HepG2 (cell line): ENCODE results near the gene ZNF683. TPM values are rescaled to one million over a fixed set of nuclear protein-coding genes. Genes with fewer than 3 reads are reported as not detected.
A peak's percentile ranks its signal among the peaks of the same experiment; 100 is the strongest.

Experiments used
- AHR ChIP-seq: IDR thresholded peaks from 2 replicates; pipeline ENCODE4 v1.6.1; 2018; ENCODE audit warnings: missing genetic modification reagents, missing compliant biosample characterization
- BRCA1 ChIP-seq: sonication (generic); formaldehyde crosslinking; IDR thresholded peaks from 2 replicates; pipeline ENCODE4 v1.4.0; 2020; ENCODE audit warnings: missing genetic modification reagents
- ELF1 ChIP-seq: sonication (generic); formaldehyde crosslinking; IDR thresholded peaks from 2 replicates; pipeline ENCODE4 v1.4.0; 2020; ENCODE audit warnings: missing genetic modification reagents
- FUBP1 ChIP-seq: sonication (generic); formaldehyde crosslinking; IDR thresholded peaks from 2 replicates; pipeline ENCODE4 v1.5.1; 2020; ENCODE audit warnings: missing genetic modification reagents, mild to moderate bottlenecking, borderline replicate concordance
- HCFC1 ChIP-seq: fragments of 150-350 bp; IDR thresholded peaks from 2 replicates; pipeline ENCODE4 v1.6.1; 2014; ENCODE audit warnings: low read depth, low read length
- KDM1A ChIP-seq: IDR thresholded peaks from 2 replicates; pipeline ENCODE4 v1.6.1; 2016; ENCODE audit warnings: missing compliant biosample characterization
- KMT2A ChIP-seq: sonication (generic); formaldehyde crosslinking; IDR thresholded peaks from 2 replicates; pipeline ENCODE4 v1.4.0; 2020; ENCODE audit warnings: missing genetic modification reagents
- KMT2B ChIP-seq: IDR thresholded peaks from 2 replicates; pipeline ENCODE4 v1.6.1; 2016; ENCODE audit warnings: missing genetic modification reagents, missing compliant biosample characterization
- MAFK ChIP-seq, 2 experiments: IDR thresholded peaks in 1 of 2; conservative IDR thresholded peaks in 1 of 2; 2 replicates each; pipeline ENCODE4 v1.6.1; 2011; ENCODE audit warnings: improper control_type of control experiment in 2 of 2, low read length in 2 of 2
- MED1 ChIP-seq: sonication (generic); formaldehyde crosslinking; IDR thresholded peaks from 2 replicates; pipeline ENCODE4 v1.4.0; 2020; ENCODE audit warnings: missing genetic modification reagents
- PHF21A ChIP-seq: sonication (generic); formaldehyde crosslinking; IDR thresholded peaks from 2 replicates; pipeline ENCODE4 v1.5.0; 2020; ENCODE audit warnings: mild to moderate bottlenecking, missing genetic modification reagents
- SYNCRIP ChIP-seq: fragments of 200-400 bp; formaldehyde crosslinking; IDR thresholded peaks from 2 replicates; pipeline ENCODE4 v1.6.1; 2018; ENCODE audit warnings: mild to moderate bottlenecking, low read depth, low read length; ENCODE audit not compliant: insufficient read depth
- ZIK1 ChIP-seq: sonication (generic); formaldehyde crosslinking; IDR thresholded peaks from 2 replicates; pipeline ENCODE4 v1.5.0; 2020; ENCODE audit warnings: mild to moderate bottlenecking, low read depth, missing genetic modification reagents, borderline replicate concordance
- ZMAT5 ChIP-seq: sonication (generic); formaldehyde crosslinking; IDR thresholded peaks from 2 replicates; pipeline ENCODE4 v1.5.0; 2020; ENCODE audit warnings: mild to moderate bottlenecking, low read depth, missing genetic modification reagents, borderline replicate concordance
- ZNF326 ChIP-seq: sonication (generic); formaldehyde crosslinking; IDR thresholded peaks from 2 replicates; pipeline ENCODE4 v1.4.0; 2020; ENCODE audit warnings: missing genetic modification reagents, borderline replicate concordance
- ZNF543 ChIP-seq: sonication (generic); formaldehyde crosslinking; IDR thresholded peaks from 2 replicates; pipeline ENCODE4 v1.4.0; 2020; ENCODE audit warnings: mild to moderate bottlenecking, missing genetic modification reagents
- ZNF562 ChIP-seq: sonication (generic); formaldehyde crosslinking; IDR thresholded peaks from 2 replicates; pipeline ENCODE4 v1.8.0; 2022; ENCODE audit warnings: missing genetic modification reagents, borderline replicate concordance
- ZNF616 ChIP-seq: sonication (generic); formaldehyde crosslinking; IDR thresholded peaks from 2 replicates; pipeline ENCODE4 v1.5.0; 2020; ENCODE audit warnings: low read depth, mild to moderate bottlenecking, missing genetic modification reagents
- ZNF644 ChIP-seq: IDR thresholded peaks from 2 replicates; pipeline ENCODE4 v1.6.1; 2016; ENCODE audit warnings: low read depth
- ZNF773 ChIP-seq: sonication (generic); formaldehyde crosslinking; IDR thresholded peaks from 2 replicates; pipeline ENCODE4 v1.4.0; 2020; ENCODE audit warnings: missing genetic modification reagents, borderline replicate concordance
- ZSCAN31 ChIP-seq: sonication (generic); formaldehyde crosslinking; IDR thresholded peaks from 2 replicates; pipeline ENCODE4 v1.5.0; 2020; ENCODE audit warnings: low read depth, mild to moderate bottlenecking, missing genetic modification reagents
- ZXDC ChIP-seq: sonication (generic); formaldehyde crosslinking; IDR thresholded peaks from 2 replicates; pipeline ENCODE4 v1.5.0; 2020; ENCODE audit warnings: mild to moderate bottlenecking, missing genetic modification reagents
- polyA plus RNA-seq, 8 experiments: library from polyadenylated mRNA; depleted of rRNA in 3 of 8; stranded (reverse) in 7 of 8; unstranded in 1 of 8; fragments of >200 nt; fragmentation: Illumina TruSeq in 4 of 8; extraction: Trizol in 4 of 8; gene quantifications; 2 replicates each; pipeline versions ENCODE4 v1.2.1 to v1.2.3, GENCODE V29; 2011 to 2016; ENCODE audit warnings: low read depth in 4 of 8, missing spikeins in 1 of 8, mixed read lengths in 1 of 8; ENCODE audit not compliant: insufficient read depth in 1 of 8
- total RNA-seq, 5 experiments: library from RNA; depleted of rRNA; stranded (reverse); fragments of >200 nt; fragmentation: Illumina TruSeq; extraction: Trizol; gene quantifications; 2 replicates each; pipeline ENCODE4 v1.2.3, GENCODE V29; 2016; ENCODE audit warnings: low read depth in 1 of 5
- TF ChIP-seq, protein P1 (sequence below): sonication (generic); formaldehyde crosslinking; IDR thresholded peaks from 2 replicates; pipeline ENCODE4 v1.8.1; 2023; ENCODE audit warnings: mild to moderate bottlenecking, missing genetic modification reagents
- TF ChIP-seq, protein P2 (sequence below): IDR thresholded peaks from 2 replicates; pipeline ENCODE4 v1.6.1; 2016; ENCODE audit warnings: mild to moderate bottlenecking, missing biosample characterization, missing genetic modification reagents

ZNF683 gene
- total and polyA plus RNA-seq, 2 of the 13 experiments (the other 11 are each of a cell fraction or from before 2014, with no cell fraction given) = not detected

DNA sequence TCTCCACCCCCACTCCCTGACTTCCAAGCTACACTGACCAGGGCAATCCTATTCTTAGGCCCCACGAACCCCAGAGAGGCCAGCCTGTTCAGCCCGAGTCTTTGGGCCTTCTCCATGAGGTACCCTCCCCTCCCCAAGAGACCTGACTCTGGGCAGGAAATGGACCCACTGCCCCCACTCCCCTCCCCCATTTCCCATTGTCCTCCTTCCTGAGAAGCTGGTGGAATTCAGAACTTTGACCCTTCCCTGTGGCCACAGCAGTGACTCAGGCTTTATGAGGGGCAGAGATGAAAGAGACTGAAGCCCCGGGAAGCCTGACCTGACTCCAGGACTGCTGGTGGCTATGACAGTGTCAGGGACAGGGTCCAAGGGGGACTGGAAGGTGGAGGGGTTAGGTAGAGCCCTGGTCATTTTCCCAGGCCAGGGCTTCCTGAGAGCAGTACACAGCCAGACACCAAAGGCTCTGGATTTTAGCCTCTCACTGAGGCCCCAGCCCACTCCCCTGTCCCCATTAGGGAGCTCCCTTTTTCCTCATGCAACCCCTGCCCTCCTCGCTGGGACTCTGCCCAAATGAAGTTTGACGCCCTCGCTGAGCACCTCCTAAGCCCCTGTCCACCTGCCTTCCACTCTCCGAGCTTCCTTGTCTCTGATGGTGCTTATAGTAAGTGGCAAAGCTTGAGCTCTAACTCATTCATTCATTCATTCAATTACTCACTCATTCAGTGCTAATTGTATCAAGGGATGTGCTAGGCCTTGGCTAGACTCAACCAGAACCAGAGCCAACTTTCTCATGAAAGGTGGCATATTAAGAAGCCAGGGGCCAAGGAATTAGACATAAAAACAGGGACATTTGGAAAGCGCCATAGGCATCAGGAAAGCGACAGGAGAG, 21.6 kb downstream of the ZNF683 start (continued):
- peak; percentile 61; the same call in 1 of the 2 replicates for TF ChIP-seq ZSCAN31 (CRISPR knock-in tag)
- TF ChIP-seq MED1 (CRISPR knock-in tag) = peak; percentile 95
- no peak for TF ChIP-seq FUBP1 (CRISPR knock-in tag)
- TF ChIP-seq PHF21A = peak; percentile 94
- 0 out of 2 replicates have a peak, but pooled peaks have one; percentile 12 for TF ChIP-seq ZNF644 (CRISPR knock-in tag)
- TF ChIP-seq MAFK (conservative IDR thresholded peaks at IDR 0.05 in 1 of 2, IDR thresholded peaks at IDR 0.05 in 1 of 2; ENCODE audit: low read length in 2 of 2) = peak; percentile 46 to 75
- no peak for TF ChIP-seq ZNF616 (CRISPR knock-in tag)
- no peak for TF ChIP-seq ZNF562 (CRISPR knock-in tag)
- TF ChIP-seq, protein P1, sequence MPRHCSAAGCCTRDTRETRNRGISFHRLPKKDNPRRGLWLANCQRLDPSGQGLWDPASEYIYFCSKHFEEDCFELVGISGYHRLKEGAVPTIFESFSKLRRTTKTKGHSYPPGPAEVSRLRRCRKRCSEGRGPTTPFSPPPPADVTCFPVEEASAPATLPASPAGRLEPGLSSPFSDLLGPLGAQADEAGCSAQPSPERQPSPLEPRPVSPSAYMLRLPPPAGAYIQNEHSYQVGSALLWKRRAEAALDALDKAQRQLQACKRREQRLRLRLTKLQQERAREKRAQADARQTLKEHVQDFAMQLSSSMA (CRISPR knock-in tag) = peak; percentile 67; the same call in 1 of the 2 replicates
- 0 out of 2 replicates have a peak, but pooled peaks have one; percentile 19 for TF ChIP-seq HCFC1
- TF ChIP-seq SYNCRIP = no peak
- no peak for TF ChIP-seq ZNF773 (CRISPR knock-in tag)
- no peak; the same call in 1 of the 2 replicates for TF ChIP-seq ZXDC (CRISPR knock-in tag)
- no peak; the same call in none of the 2 replicates for TF ChIP-seq KDM1A (CRISPR knock-in tag)
- no peak for TF ChIP-seq AHR (CRISPR knock-in tag)
- TF ChIP-seq KMT2B (CRISPR knock-in tag) = no peak
- TF ChIP-seq ZIK1 = no peak
- no peak for TF ChIP-seq ZNF326 (CRISPR knock-in tag)
- TF ChIP-seq ZNF543 = peak; percentile 84
- no peak for TF ChIP-seq ZMAT5 (CRISPR knock-in tag)
- TF ChIP-seq, protein P2, sequence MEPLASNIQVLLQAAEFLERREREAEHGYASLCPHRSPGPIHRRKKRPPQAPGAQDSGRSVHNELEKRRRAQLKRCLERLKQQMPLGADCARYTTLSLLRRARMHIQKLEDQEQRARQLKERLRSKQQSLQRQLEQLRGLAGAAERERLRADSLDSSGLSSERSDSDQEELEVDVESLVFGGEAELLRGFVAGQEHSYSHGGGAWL (CRISPR knock-in tag) = no peak
- TF ChIP-seq BRCA1 = no peak
- TF ChIP-seq KMT2A (CRISPR knock-in tag) = no peak
- TF ChIP-seq ELF1 = peak; percentile 74; the same call in 1 of the 2 replicates
